CD4-positive, alpha-beta T cell treated with Interleukin-1 beta for 1 hour (primary cell): Measurements from ENCODE around the gene CBX4.

ENCODE experiments used
- DNase-seq, 2 donors: peaks; one replicate each; pipeline ENCODE4 v3.0.0-alpha.2; 2020 to 2022

The CBX4 gene

GRCh38 chr17:79839356-79840268 is at the start of gene CBX4:
CBX4 (minus strand) TSS chr17:79839440; CDS start chr17:79839251, 189 bp downstream.
- DNase-seq, result peak; percentile 94 to 95

- DNase-seq, result no peak
Measured at GRCh38 chr17:79888009-79888540, 48.8 kb upstream of the CBX4 start.

GRCh38 chr17:79887451-79887991 is 48.3 kb upstream of the CBX4 start:
- DNase-seq, result no peak

GRCh38 chr17:79883202-79883601 is 44.0 kb upstream of the CBX4 start:
- no peak for DNase-seq

- DNase-seq, result no peak
Measured at GRCh38 chr17:79878329-79878947, 39.2 kb upstream of the CBX4 start.

- DNase-seq, result no peak
Measured at GRCh38 chr17:79877041-79877440, 37.8 kb upstream of the CBX4 start.

- DNase-seq, result no peak
Measured at GRCh38 chr17:79875511-79875910, 36.3 kb upstream of the CBX4 start.

GRCh38 chr17:79874329-79874981 is 35.2 kb upstream of the CBX4 start:
- DNase-seq, result peak in 1 of 2 donors; percentile 47

GRCh38 chr17:79873583-79873982 is 34.3 kb upstream of the CBX4 start:
- no peak for DNase-seq

- no peak for DNase-seq
Measured at GRCh38 chr17:79872762-79873161, 33.5 kb upstream of the CBX4 start.

- DNase-seq, result no peak
Measured at GRCh38 chr17:79871131-79871530, 31.9 kb upstream of the CBX4 start.

GRCh38 chr17:79870540-79870939 is 31.3 kb upstream of the CBX4 start:
- DNase-seq, result no peak

- DNase-seq, result no peak
Measured at GRCh38 chr17:79866791-79867518, 27.7 kb upstream of the CBX4 start.

GRCh38 chr17:79865351-79866210 is 26.3 kb upstream of the CBX4 start:
- no peak for DNase-seq

GRCh38 chr17:79864617-79865250 is 25.5 kb upstream of the CBX4 start:
- DNase-seq, result no peak

GRCh38 chr17:79864147-79864546 is 24.9 kb upstream of the CBX4 start:
- no peak for DNase-seq

GRCh38 chr17:79862771-79863440 is 23.7 kb upstream of the CBX4 start:
- DNase-seq, result no peak

- DNase-seq, result no peak
Measured at GRCh38 chr17:79862238-79862637, 23.0 kb upstream of the CBX4 start.

- DNase-seq, result no peak
Measured at GRCh38 chr17:79861413-79862216, 22.4 kb upstream of the CBX4 start.
